Measurements from ENCODE around the gene EML6. TPM values are rescaled to one million over a fixed set of nuclear protein-coding genes. Genes with fewer than 3 reads are reported as not detected.

EML6 gene
- total and polyA plus RNA-seq, 2 of the 13 experiments (the other 11 are each of a cell fraction or from before 2014, with no cell fraction given) = 17.2 to 32.4 TPM

GRCh38 chr2:54853616-54854310, 130.3 kb downstream of the EML6 start (continued):
- no peak for TF ChIP-seq ZNF318 (CRISPR knock-in tag; IDR thresholded peaks at IDR 0.05)
- no peak for TF ChIP-seq ZKSCAN8 (CRISPR knock-in tag; IDR thresholded peaks at IDR 0.05; ENCODE audit: borderline replicate concordance)
- TF ChIP-seq ZNF556 (CRISPR knock-in tag; IDR thresholded peaks at IDR 0.05; ENCODE audit: borderline replicate concordance) = no peak
- TF ChIP-seq KMT2A (CRISPR knock-in tag; IDR thresholded peaks at IDR 0.05) = no peak
- no peak for TF ChIP-seq SAFB2 (CRISPR knock-in tag; IDR thresholded peaks at IDR 0.05; ENCODE audit: borderline replicate concordance, low read depth)
- TF ChIP-seq TOE1 (CRISPR knock-in tag; IDR thresholded peaks at IDR 0.05) = no peak
- TF ChIP-seq ZNF574 (CRISPR knock-in tag; IDR thresholded peaks at IDR 0.05) = no peak
- no peak for TF ChIP-seq GATA4 (IDR thresholded peaks at IDR 0.05; ENCODE audit: borderline replicate concordance, low read depth)
- TF ChIP-seq ZNF343 (CRISPR knock-in tag; IDR thresholded peaks at IDR 0.05) = no peak
